8988T (cell line): ENCODE results near the gene EYS.

Experiments used
- DNase-seq: peaks from one replicate; pipeline ENCODE4 v3.0.0; 2011

The EYS gene

GRCh38 chr6:63676412-63677114, 2030.5 kb downstream of the EYS start:
- DNase-seq: no peak

- no peak for DNase-seq
Measured at GRCh38 chr6:63675138-63675537, 2031.9 kb downstream of the EYS start.

GRCh38 chr6:63674635-63675034, 2032.4 kb downstream of the EYS start:
- no peak for DNase-seq

GRCh38 chr6:63673692-63674091, 2033.3 kb downstream of the EYS start:
- no peak for DNase-seq

- no peak for DNase-seq
Measured at GRCh38 chr6:63672582-63673129, 2034.4 kb downstream of the EYS start.

- no peak for DNase-seq
Measured at GRCh38 chr6:63671098-63671754, 2035.8 kb downstream of the EYS start.
